ENCODE results near the gene CLIC3. TPM values are rescaled to one million over a fixed set of nuclear protein-coding genes. Genes with fewer than 3 reads are reported as not detected.

Gene CLIC3
- total and polyA plus RNA-seq, 2 donors from 2014 or later, result 2.1 to 4.0 TPM

DNA sequence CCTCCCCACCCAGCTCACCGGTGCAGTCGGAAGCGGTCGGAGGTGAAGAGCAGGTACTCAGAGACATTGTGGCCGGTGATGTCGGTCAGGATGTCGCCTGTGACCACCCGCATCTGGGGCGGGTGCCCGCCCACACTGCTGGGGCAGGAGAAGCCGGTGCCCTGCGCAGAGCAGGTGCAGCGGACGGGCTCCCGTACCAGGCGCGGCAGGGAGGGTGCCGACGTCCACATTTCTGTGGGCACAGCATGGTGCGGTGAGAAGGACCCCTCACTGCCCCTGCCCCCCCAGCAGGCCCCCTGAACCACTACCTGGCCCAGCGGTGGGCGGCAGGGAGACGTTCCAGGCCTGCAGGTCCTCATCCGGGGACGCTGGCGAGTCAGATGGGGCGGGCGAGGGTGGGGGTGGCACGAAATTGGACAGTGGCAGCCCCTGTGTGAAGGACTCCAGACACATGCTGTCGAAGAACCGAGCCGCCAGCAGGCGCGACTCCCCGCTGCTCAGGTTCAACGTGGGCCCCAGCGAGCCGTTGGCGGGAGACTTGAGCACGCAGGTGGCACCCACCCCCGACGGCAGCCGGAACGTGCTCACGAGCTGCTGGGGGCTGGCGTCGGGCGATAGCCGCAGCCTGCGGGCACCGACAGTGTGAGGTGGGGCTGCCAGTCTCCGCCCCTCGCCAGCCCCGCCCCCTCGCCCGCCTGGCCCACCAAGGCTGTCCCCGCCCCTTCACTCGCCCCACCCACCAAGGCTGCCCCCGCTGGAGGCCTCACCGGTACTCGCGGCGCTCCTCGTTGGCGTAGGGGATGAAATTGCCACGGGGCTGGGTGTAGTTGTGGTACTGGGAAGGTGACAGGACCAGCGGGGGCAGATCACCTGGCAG, 16.6 kb upstream of the CLIC3 start:
- Histone ChIP-seq H3K27me3 (ENCODE audit: control insufficient read depth, insufficient read depth, low read length) (no peaks in the 10 kb centered on the region), H3K9ac (ENCODE audit: low read length in 3 of 3) (no peak overlapping the region), H3K36me3 (ENCODE audit: control insufficient read depth in 2 of 3, insufficient read depth in 3 of 3, low read length in 3 of 3) (peaks cover 0 to 8% (median 0%) of the 10 kb centered on the region in 3 donors), H3K4me1 (ENCODE audit: control insufficient read depth in 2 of 3, insufficient read depth in 2 of 3, low read depth in 1 of 3, low read length in 3 of 3) (no peaks in the 10 kb centered on the region), H3K4me3 (ENCODE audit: low read length in 3 of 3) (no peak overlapping the region), H3K27ac (ENCODE audit: low read depth in 2 of 2, low read length in 2 of 2) (no peak overlapping the region), H3K9me3 (ENCODE audit: control insufficient read depth in 2 of 3, insufficient read depth in 1 of 3, low read length in 3 of 3) (no peaks in the 10 kb centered on the region)
- TF ChIP-seq, protein P1, sequence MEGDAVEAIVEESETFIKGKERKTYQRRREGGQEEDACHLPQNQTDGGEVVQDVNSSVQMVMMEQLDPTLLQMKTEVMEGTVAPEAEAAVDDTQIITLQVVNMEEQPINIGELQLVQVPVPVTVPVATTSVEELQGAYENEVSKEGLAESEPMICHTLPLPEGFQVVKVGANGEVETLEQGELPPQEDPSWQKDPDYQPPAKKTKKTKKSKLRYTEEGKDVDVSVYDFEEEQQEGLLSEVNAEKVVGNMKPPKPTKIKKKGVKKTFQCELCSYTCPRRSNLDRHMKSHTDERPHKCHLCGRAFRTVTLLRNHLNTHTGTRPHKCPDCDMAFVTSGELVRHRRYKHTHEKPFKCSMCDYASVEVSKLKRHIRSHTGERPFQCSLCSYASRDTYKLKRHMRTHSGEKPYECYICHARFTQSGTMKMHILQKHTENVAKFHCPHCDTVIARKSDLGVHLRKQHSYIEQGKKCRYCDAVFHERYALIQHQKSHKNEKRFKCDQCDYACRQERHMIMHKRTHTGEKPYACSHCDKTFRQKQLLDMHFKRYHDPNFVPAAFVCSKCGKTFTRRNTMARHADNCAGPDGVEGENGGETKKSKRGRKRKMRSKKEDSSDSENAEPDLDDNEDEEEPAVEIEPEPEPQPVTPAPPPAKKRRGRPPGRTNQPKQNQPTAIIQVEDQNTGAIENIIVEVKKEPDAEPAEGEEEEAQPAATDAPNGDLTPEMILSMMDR (IDR thresholded peaks at IDR 0.05; ENCODE audit: borderline replicate concordance, extremely low read depth, insufficient read depth), result no peak
- FAIRE-seq (no peak), DNase-seq (no peak)
- intact Hi-C loops (cut with DNase I), result no loop called here

DNA sequence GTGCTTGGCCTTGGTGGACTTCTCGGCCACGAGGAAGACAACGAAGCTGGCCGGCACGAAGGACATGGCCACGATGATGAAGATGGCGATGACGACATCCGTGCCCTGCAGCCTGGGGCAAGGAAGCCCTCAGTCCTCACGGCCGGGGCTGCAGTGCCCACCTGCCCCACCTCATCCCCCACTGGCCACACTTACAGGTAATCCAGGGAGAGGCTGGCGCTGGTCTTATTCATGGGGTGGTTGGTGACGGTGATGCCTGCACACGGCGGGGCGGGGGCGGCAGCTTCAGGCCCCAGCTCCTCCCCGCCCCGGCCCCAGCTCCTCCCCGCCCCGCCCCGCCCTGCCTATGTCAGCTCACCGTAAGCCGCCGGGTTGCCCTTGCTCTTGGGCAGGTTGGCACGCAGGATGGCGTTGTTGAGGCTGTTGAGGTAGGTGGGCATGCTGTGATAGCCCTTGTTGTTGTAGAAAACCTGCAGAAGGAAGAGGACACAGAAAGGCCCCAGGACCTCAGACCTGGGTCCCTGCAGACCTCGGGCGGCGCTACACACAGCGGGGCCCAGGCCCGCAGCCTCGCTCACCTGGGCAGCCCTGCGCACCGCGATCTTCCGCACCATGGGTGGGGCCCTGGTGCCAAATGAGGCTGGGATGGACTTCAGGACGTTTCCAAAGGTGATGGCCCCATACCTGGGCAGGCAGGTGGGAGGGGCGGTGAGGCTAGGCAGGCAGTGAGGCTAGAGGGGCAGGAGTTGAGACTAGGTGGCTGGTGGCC, 15.7 kb upstream of the CLIC3 start:
- Histone ChIP-seq H3K36me3 (ENCODE audit: control insufficient read depth in 2 of 3, insufficient read depth in 3 of 3, low read length in 3 of 3) (peaks cover 0 to 5% (median 0%) of the 10 kb centered on the region in 3 donors), H3K4me1 (ENCODE audit: control insufficient read depth in 2 of 3, insufficient read depth in 2 of 3, low read depth in 1 of 3, low read length in 3 of 3) (peaks cover 0 to 4% (median 0%) of the 10 kb centered on the region in 3 donors), H3K4me3 (ENCODE audit: low read length in 3 of 3) (no peak overlapping the region), H3K9ac (ENCODE audit: low read length in 3 of 3) (no peak overlapping the region), H3K27ac (ENCODE audit: low read depth in 2 of 2, low read length in 2 of 2) (no peak overlapping the region), H3K9me3 (ENCODE audit: control insufficient read depth in 2 of 3, insufficient read depth in 1 of 3, low read length in 3 of 3) (no peaks in the 10 kb centered on the region), H3K27me3 (ENCODE audit: control insufficient read depth, insufficient read depth, low read length) (no peaks in the 10 kb centered on the region)
- TF ChIP-seq, protein P1 (IDR thresholded peaks at IDR 0.05; ENCODE audit: borderline replicate concordance, extremely low read depth, insufficient read depth), result no peak
- FAIRE-seq (no peak), DNase-seq (no peak)
- intact Hi-C loops (cut with DNase I), result no loop called here

DNA sequence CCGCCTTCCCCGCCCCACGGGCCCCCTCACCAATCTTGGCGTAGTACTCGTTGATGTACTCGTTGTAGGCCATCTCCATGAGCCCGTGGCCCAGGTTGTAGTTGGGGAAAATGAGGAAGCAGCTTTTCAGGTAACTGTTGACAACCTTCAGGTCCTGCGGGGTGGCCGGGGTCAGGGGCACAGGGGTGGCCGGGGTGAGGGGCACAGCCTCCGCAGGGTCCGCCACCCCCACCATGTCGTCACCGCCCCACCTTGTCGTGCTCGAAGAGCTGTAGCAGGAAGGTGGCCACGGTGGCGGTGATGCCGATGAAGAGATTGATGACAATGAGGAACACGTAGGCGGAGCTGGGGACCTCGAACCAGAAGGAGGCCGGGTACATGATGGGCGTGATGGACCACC, 14.8 kb upstream of the CLIC3 start:
- DNase-seq (no peak), FAIRE-seq (no peak)
- H3K27me3 ChIP-seq (ENCODE audit: control insufficient read depth, insufficient read depth, low read length), result no peaks in the 10 kb centered on the region
- H3K9ac ChIP-seq (ENCODE audit: low read length in 3 of 3), result no peak overlapping the region
- H3K36me3 ChIP-seq (ENCODE audit: control insufficient read depth in 2 of 3, insufficient read depth in 3 of 3, low read length in 3 of 3), result no peaks in the 10 kb centered on the region
- TF ChIP-seq, protein P1 (IDR thresholded peaks at IDR 0.05; ENCODE audit: borderline replicate concordance, extremely low read depth, insufficient read depth), result no peak
- H3K9me3 ChIP-seq (ENCODE audit: control insufficient read depth in 2 of 3, insufficient read depth in 1 of 3, low read length in 3 of 3), result no peaks in the 10 kb centered on the region
- H3K4me3 ChIP-seq (ENCODE audit: low read length in 3 of 3), result no peak overlapping the region
- intact Hi-C loops (cut with DNase I), result no loop called here
- no peak overlapping the region for H3K27ac ChIP-seq (ENCODE audit: low read depth in 2 of 2, low read length in 2 of 2)
- peaks cover 0 to 4% (median 0%) of the 10 kb centered on the region in 3 donors for H3K4me1 ChIP-seq (ENCODE audit: control insufficient read depth in 2 of 3, insufficient read depth in 2 of 3, low read depth in 1 of 3, low read length in 3 of 3)

All from kidney (tissue), 14 donors.